ENCODE data around the gene WWC2. TPM values are rescaled to one million over a fixed set of nuclear protein-coding genes. Genes with fewer than 3 reads are reported as not detected.

Gene WWC2
- polyA plus RNA-seq, 2 donors, result 2.9 to 3.4 TPM

DNA sequence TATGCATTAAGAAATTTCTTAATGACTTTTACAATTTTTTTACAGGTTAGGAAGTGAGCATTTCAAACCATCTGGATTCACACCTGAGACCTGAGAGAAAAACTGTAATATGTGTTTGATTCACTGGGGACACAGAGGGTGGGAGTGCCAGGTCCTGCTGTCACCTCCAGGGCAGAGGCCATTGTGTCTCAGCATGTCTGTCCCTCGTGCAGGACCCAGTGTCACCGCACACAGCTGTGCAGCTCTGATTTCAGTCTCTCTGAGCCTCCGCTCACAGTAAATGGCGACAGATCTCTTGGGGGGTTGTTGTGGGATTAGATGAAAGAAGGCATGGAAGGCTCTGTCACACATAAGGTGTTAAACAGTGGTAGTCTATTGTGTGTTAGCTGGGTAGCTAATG is 246.2 kb downstream of the WWC2 start:
- no peaks in the 10 kb centered on the region for H3K36me3 ChIP-seq (ENCODE audit: control insufficient read depth in 2 of 2, insufficient read depth in 2 of 2, low read length in 1 of 2)
- H3K4me3 ChIP-seq (ENCODE audit: low read depth in 1 of 2, low read length in 2 of 2), result no peak overlapping the region
- 87 to 88% methylated on average over 4 of the region's 4 CpGs for WGBS, 2 donors
- H3K27ac ChIP-seq (ENCODE audit: low read depth in 2 of 2, low read length in 1 of 2), result no peak overlapping the region
- peaks cover 4 to 7% of the 10 kb centered on the region in 2 donors for H3K4me1 ChIP-seq (ENCODE audit: control insufficient read depth in 2 of 2, insufficient read depth in 2 of 2, low read length in 1 of 2)
- H3K9me3 ChIP-seq (ENCODE audit: control insufficient read depth in 2 of 2, insufficient read depth in 1 of 2, low read depth in 1 of 2, low read length in 1 of 2), result peaks cover 0 to under 1% of the 10 kb centered on the region in 2 donors
- no peaks in the 10 kb centered on the region for H3K27me3 ChIP-seq (ENCODE audit: control insufficient read depth in 1 of 2, insufficient read depth in 2 of 2, low read length in 2 of 2)

DNA sequence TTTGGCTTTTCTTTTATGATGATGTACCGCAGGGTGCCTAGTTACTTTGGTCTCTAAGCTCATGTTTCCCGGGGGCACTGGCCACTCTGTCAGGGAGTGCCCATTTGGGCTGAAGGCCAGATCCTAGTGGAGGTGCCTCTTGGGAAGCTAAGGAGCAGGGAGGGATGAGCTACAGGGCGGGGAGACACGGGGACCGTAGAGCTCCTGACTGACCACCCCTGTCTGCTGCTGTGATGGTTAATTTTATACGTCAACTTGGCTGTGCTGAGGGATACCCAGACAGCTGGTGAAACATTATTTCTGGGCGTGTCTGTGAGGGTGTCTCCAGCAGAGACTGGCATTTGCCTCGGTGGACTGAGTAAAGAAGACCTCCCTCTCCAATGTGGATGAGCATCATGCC is 248.1 kb downstream of the WWC2 start:
- no peaks in the 10 kb centered on the region for H3K36me3 ChIP-seq (ENCODE audit: control insufficient read depth in 2 of 2, insufficient read depth in 2 of 2, low read length in 1 of 2)
- 87 to 91% methylated on average over 8 of the region's 8 CpGs for WGBS, 2 donors
- peaks cover 4 to 15% of the 10 kb centered on the region in 2 donors for H3K4me1 ChIP-seq (ENCODE audit: control insufficient read depth in 2 of 2, insufficient read depth in 2 of 2, low read length in 1 of 2)
- no peak overlapping the region for H3K27ac ChIP-seq (ENCODE audit: low read depth in 2 of 2, low read length in 1 of 2)
- no peak overlapping the region for H3K4me3 ChIP-seq (ENCODE audit: low read depth in 1 of 2, low read length in 2 of 2)
- peaks cover 0 to 2% of the 10 kb centered on the region in 2 donors for H3K9me3 ChIP-seq (ENCODE audit: control insufficient read depth in 2 of 2, insufficient read depth in 1 of 2, low read depth in 1 of 2, low read length in 1 of 2)
- H3K27me3 ChIP-seq (ENCODE audit: control insufficient read depth in 1 of 2, insufficient read depth in 2 of 2, low read length in 2 of 2), result no peaks in the 10 kb centered on the region

GRCh38 chr4:183347566-183347965 is 248.5 kb downstream of the WWC2 start:
- H3K9me3 ChIP-seq (ENCODE audit: control insufficient read depth in 2 of 2, insufficient read depth in 1 of 2, low read depth in 1 of 2, low read length in 1 of 2), result peaks cover 0 to 2% of the 10 kb centered on the region in 2 donors
- no peaks in the 10 kb centered on the region for H3K27me3 ChIP-seq (ENCODE audit: control insufficient read depth in 1 of 2, insufficient read depth in 2 of 2, low read length in 2 of 2)
- H3K4me1 ChIP-seq (ENCODE audit: control insufficient read depth in 2 of 2, insufficient read depth in 2 of 2, low read length in 1 of 2), result peaks cover 4 to 12% of the 10 kb centered on the region in 2 donors
- no peak overlapping the region for H3K4me3 ChIP-seq (ENCODE audit: low read depth in 1 of 2, low read length in 2 of 2)
- 81 to 90% methylated on average over 4 of the region's 4 CpGs for WGBS, 2 donors
- no peaks in the 10 kb centered on the region for H3K36me3 ChIP-seq (ENCODE audit: control insufficient read depth in 2 of 2, insufficient read depth in 2 of 2, low read length in 1 of 2)
- no peak overlapping the region for H3K27ac ChIP-seq (ENCODE audit: low read depth in 2 of 2, low read length in 1 of 2)

- Histone ChIP-seq H3K27ac (ENCODE audit: low read depth in 2 of 2, low read length in 1 of 2) (no peak overlapping the region), H3K4me1 (ENCODE audit: control insufficient read depth in 2 of 2, insufficient read depth in 2 of 2, low read length in 1 of 2) (peaks cover 4 to 12% of the 10 kb centered on the region in 2 donors), H3K4me3 (ENCODE audit: low read depth in 1 of 2, low read length in 2 of 2) (no peak overlapping the region), H3K27me3 (ENCODE audit: control insufficient read depth in 1 of 2, insufficient read depth in 2 of 2, low read length in 2 of 2) (no peaks in the 10 kb centered on the region), H3K36me3 (ENCODE audit: control insufficient read depth in 2 of 2, insufficient read depth in 2 of 2, low read length in 1 of 2) (no peaks in the 10 kb centered on the region), H3K9me3 (ENCODE audit: control insufficient read depth in 2 of 2, insufficient read depth in 1 of 2, low read depth in 1 of 2, low read length in 1 of 2) (peaks cover 0 to 2% of the 10 kb centered on the region in 2 donors)
- 88 to 91% methylated on average over 12 of the region's 12 CpGs for WGBS, 2 donors
These were observed 249.1 kb downstream of the WWC2 start for GRCh38 chr4:183348136-183348535.

- Histone ChIP-seq H3K27me3 (ENCODE audit: control insufficient read depth in 1 of 2, insufficient read depth in 2 of 2, low read length in 2 of 2) (no peaks in the 10 kb centered on the region), H3K36me3 (ENCODE audit: control insufficient read depth in 2 of 2, insufficient read depth in 2 of 2, low read length in 1 of 2) (no peaks in the 10 kb centered on the region), H3K27ac (ENCODE audit: low read depth in 2 of 2, low read length in 1 of 2) (no peak overlapping the region), H3K4me3 (ENCODE audit: low read depth in 1 of 2, low read length in 2 of 2) (no peak overlapping the region), H3K4me1 (ENCODE audit: control insufficient read depth in 2 of 2, insufficient read depth in 2 of 2, low read length in 1 of 2) (peaks cover 4 to 12% of the 10 kb centered on the region in 2 donors), H3K9me3 (ENCODE audit: control insufficient read depth in 2 of 2, insufficient read depth in 1 of 2, low read depth in 1 of 2, low read length in 1 of 2) (peaks cover 0 to 2% of the 10 kb centered on the region in 2 donors)
- 69 to 70% methylated on average over 17 of the region's 17 CpGs for WGBS, 2 donors
These were observed 249.9 kb downstream of the WWC2 start for GRCh38 chr4:183348706-183349659.

GRCh38 chr4:183349673-183350072 is 250.6 kb downstream of the WWC2 start:
- Histone ChIP-seq H3K27ac (ENCODE audit: low read depth in 2 of 2, low read length in 1 of 2) (no peak overlapping the region), H3K4me3 (ENCODE audit: low read depth in 1 of 2, low read length in 2 of 2) (no peak overlapping the region)
- WGBS, 2 donors, result 59 to 70% methylated on average over 9 of the region's 9 CpGs

DNA sequence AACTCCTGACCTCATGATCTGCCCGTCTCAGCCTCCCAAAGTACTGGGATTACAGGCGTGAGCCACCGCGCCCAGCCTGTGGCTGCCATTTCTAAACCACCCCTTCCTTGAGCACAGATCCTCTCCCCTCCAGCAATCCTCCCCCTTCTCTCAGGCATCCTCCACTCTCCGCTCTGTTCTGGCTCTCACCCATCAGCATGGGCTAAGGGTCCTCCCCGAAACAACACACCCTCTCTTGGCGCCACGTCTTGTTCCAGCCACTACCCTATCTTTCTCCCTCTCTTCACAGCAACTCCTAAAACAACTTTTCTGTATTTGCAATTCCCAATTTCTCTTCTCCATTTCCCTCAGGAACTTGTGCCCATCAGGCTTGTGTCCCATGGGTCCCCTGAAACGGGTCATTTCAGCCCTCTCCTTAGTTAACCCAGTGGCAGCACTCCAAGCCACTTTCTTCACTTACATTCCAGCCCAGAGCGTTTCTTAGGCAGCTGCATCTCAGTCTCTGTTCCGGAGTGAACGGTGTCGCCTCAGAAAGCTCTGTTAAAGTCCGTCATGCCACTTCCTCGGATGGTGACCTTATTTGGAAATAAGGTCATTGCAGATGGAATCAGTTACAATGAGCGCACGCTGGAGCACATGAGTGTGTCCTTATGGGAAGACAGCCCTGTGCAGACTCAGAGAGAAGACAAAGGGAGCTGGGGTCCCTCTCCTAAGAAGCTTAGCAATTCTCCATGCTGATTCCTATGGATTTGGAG is 251.4 kb downstream of the WWC2 start:
- Histone ChIP-seq H3K27ac (ENCODE audit: low read depth in 2 of 2, low read length in 1 of 2) (no peak overlapping the region), H3K9me3 (ENCODE audit: control insufficient read depth in 2 of 2, insufficient read depth in 1 of 2, low read depth in 1 of 2, low read length in 1 of 2) (peaks cover 0 to 2% of the 10 kb centered on the region in 2 donors), H3K4me3 (ENCODE audit: low read depth in 1 of 2, low read length in 2 of 2) (no peak overlapping the region), H3K36me3 (ENCODE audit: control insufficient read depth in 2 of 2, insufficient read depth in 2 of 2, low read length in 1 of 2) (no peaks in the 10 kb centered on the region), H3K27me3 (ENCODE audit: control insufficient read depth in 1 of 2, insufficient read depth in 2 of 2, low read length in 2 of 2) (no peaks in the 10 kb centered on the region), H3K4me1 (ENCODE audit: control insufficient read depth in 2 of 2, insufficient read depth in 2 of 2, low read length in 1 of 2) (peaks cover 4 to 12% of the 10 kb centered on the region in 2 donors)
- WGBS, 2 donors, result 82 to 85% methylated on average over 17 of the region's 17 CpGs

More at GRCh38 chr4:183349673-183350072, 250.6 kb downstream of the WWC2 start:
- H3K9me3 ChIP-seq (ENCODE audit: control insufficient read depth in 2 of 2, insufficient read depth in 1 of 2, low read depth in 1 of 2, low read length in 1 of 2), result peaks cover 0 to 2% of the 10 kb centered on the region in 2 donors
- H3K27me3 ChIP-seq (ENCODE audit: control insufficient read depth in 1 of 2, insufficient read depth in 2 of 2, low read length in 2 of 2), result no peaks in the 10 kb centered on the region
- H3K36me3 ChIP-seq (ENCODE audit: control insufficient read depth in 2 of 2, insufficient read depth in 2 of 2, low read length in 1 of 2), result no peaks in the 10 kb centered on the region
- peaks cover 4 to 12% of the 10 kb centered on the region in 2 donors for H3K4me1 ChIP-seq (ENCODE audit: control insufficient read depth in 2 of 2, insufficient read depth in 2 of 2, low read length in 1 of 2)

GRCh38 chr4:183352546-183352945 is 253.5 kb downstream of the WWC2 start:
- H3K4me1 ChIP-seq (ENCODE audit: control insufficient read depth in 2 of 2, insufficient read depth in 2 of 2, low read length in 1 of 2), result peaks cover 4 to 22% of the 10 kb centered on the region in 2 donors
- peaks cover 0 to 2% of the 10 kb centered on the region in 2 donors for H3K9me3 ChIP-seq (ENCODE audit: control insufficient read depth in 2 of 2, insufficient read depth in 1 of 2, low read depth in 1 of 2, low read length in 1 of 2)
- H3K4me3 ChIP-seq (ENCODE audit: low read depth in 1 of 2, low read length in 2 of 2), result no peak overlapping the region
- no peaks in the 10 kb centered on the region for H3K27me3 ChIP-seq (ENCODE audit: control insufficient read depth in 1 of 2, insufficient read depth in 2 of 2, low read length in 2 of 2)
- no peak overlapping the region for H3K27ac ChIP-seq (ENCODE audit: low read depth in 2 of 2, low read length in 1 of 2)
- H3K36me3 ChIP-seq (ENCODE audit: control insufficient read depth in 2 of 2, insufficient read depth in 2 of 2, low read length in 1 of 2), result no peaks in the 10 kb centered on the region
- WGBS, 2 donors, result 83 to 86% methylated on average over 5 of the region's 5 CpGs

- H3K36me3 ChIP-seq (ENCODE audit: control insufficient read depth in 2 of 2, insufficient read depth in 2 of 2, low read length in 1 of 2), result no peaks in the 10 kb centered on the region
- no peaks in the 10 kb centered on the region for H3K27me3 ChIP-seq (ENCODE audit: control insufficient read depth in 1 of 2, insufficient read depth in 2 of 2, low read length in 2 of 2)
- peaks cover 1 to 21% of the 10 kb centered on the region in 2 donors for H3K4me1 ChIP-seq (ENCODE audit: control insufficient read depth in 2 of 2, insufficient read depth in 2 of 2, low read length in 1 of 2)
- H3K9me3 ChIP-seq (ENCODE audit: control insufficient read depth in 2 of 2, insufficient read depth in 1 of 2, low read depth in 1 of 2, low read length in 1 of 2), result peaks cover 0 to 2% of the 10 kb centered on the region in 2 donors
- H3K4me3 ChIP-seq (ENCODE audit: low read depth in 1 of 2, low read length in 2 of 2), result no peak overlapping the region
- 49 to 67% methylated on average over 8 of the region's 8 CpGs for WGBS, 2 donors
- H3K27ac ChIP-seq (ENCODE audit: low read depth in 2 of 2, low read length in 1 of 2), result peak overlapping the region; percentile 28 to 50
These were observed 254.5 kb downstream of the WWC2 start for GRCh38 chr4:183353557-183353956.

Measured in esophagus (tissue), 2 donors.